ENCODE results near the gene ABCC4. TPM values are rescaled to one million over a fixed set of nuclear protein-coding genes. Genes with fewer than 3 reads are reported as not detected.
"Not testable (repeated sequence)": the region's sequence is repeated elsewhere in the genome, so short reads cannot be mapped to it uniquely, and the experiment has no call there.

The ABCC4 gene
- total RNA-seq, 4 donors from 2014 or later, result 5.7 to 23.3 (median 6.9) TPM

- no peak for ATAC-seq (ENCODE audit: low FRiP score)
- no peak for DNase-seq (ENCODE audit: low spot score)
- TF ChIP-seq, protein P1, sequence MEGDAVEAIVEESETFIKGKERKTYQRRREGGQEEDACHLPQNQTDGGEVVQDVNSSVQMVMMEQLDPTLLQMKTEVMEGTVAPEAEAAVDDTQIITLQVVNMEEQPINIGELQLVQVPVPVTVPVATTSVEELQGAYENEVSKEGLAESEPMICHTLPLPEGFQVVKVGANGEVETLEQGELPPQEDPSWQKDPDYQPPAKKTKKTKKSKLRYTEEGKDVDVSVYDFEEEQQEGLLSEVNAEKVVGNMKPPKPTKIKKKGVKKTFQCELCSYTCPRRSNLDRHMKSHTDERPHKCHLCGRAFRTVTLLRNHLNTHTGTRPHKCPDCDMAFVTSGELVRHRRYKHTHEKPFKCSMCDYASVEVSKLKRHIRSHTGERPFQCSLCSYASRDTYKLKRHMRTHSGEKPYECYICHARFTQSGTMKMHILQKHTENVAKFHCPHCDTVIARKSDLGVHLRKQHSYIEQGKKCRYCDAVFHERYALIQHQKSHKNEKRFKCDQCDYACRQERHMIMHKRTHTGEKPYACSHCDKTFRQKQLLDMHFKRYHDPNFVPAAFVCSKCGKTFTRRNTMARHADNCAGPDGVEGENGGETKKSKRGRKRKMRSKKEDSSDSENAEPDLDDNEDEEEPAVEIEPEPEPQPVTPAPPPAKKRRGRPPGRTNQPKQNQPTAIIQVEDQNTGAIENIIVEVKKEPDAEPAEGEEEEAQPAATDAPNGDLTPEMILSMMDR (IDR thresholded peaks at IDR 0.05), result no peak
Measured at GRCh38 chr13:95209109-95209508, 92.1 kb downstream of the ABCC4 start.

- TF ChIP-seq, protein P1 (IDR thresholded peaks at IDR 0.05), result no peak
- DNase-seq (ENCODE audit: low spot score) (no peak), ATAC-seq (ENCODE audit: low FRiP score) (no peak)
Measured at GRCh38 chr13:95207769-95208366, 93.4 kb downstream of the ABCC4 start.

GRCh38 chr13:95206116-95206515 is 95.1 kb downstream of the ABCC4 start:
- DNase-seq (ENCODE audit: low spot score) (no peak), ATAC-seq (ENCODE audit: low FRiP score) (no peak)
- TF ChIP-seq, protein P1 (IDR thresholded peaks at IDR 0.05), result no peak

GRCh38 chr13:95204231-95204765 is 97.0 kb downstream of the ABCC4 start:
- DNase-seq (ENCODE audit: low spot score), result no peak
- TF ChIP-seq, protein P1 (IDR thresholded peaks at IDR 0.05), result no peak
- ATAC-seq (ENCODE audit: low FRiP score), result no peak

DNA sequence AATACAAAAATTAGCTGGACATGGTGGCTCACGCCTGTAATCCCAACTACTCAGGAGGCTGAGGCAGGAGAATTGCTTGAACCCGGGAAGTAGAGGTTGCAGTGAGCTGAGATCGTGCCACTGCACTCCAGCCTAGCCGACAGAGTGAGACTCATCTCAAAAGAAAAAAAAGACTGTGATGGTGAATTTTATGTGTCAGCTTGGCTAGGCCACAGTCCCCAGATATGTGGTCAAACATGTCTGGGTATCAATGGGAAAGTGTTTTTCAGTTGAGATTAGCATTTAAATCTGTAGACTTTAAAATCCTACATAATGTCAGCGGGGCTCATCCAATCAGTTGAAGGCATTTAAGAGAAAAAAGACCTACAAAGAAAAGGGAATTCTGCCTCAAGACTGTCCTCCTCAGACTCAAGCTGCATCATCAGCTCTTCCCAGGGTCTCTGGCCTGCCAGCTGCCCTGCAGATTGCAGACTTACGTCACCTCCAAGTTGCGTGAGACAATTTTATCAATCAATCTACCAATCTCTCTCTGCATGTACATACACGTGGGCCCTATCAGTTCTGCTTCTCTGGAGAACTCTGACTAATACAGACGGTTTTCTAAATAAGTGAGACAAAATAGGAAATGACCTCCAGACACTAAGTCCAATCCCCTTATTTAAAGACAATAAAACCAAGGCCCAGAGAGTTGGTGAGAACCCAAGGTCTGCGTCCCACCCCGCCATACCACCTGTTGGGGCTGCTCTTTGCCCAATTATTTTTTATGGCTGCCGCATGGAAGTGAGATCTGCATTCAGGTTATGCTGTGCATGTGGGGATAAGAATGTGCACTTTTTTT is 99.2 kb downstream of the ABCC4 start:
- TF ChIP-seq, protein P1 (IDR thresholded peaks at IDR 0.05), result no peak
- ATAC-seq (ENCODE audit: low FRiP score) (no peak), DNase-seq (ENCODE audit: low spot score) (no peak)

DNA sequence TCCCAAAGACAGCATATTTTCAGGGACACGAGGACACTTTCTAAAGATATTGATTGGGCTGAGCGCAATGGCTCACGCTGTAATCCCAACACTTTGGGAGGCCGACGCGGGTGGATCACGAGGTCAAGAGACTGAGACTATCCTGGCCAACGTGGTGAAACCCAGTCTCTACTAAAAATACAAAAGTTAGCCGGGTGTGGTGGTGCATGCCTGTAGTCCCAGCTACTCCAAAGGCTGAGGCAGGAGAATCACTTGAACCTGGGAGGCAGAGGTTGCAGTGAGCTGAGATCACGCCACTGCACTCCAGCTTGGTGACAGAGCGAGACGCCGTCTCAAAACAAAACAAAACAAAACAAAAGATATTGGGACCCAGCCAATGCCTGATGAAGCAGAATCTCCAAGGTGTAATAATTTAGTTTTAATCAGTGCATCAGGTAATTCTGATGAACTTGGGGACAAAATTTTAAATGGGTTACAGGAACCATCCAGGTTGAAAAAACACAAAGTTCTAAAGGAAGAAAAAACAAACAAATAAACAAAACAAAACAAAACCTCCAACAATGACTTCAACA is 100.8 kb downstream of the ABCC4 start:
- not testable (repeated sequence) for DNase-seq (ENCODE audit: low spot score)

DNA sequence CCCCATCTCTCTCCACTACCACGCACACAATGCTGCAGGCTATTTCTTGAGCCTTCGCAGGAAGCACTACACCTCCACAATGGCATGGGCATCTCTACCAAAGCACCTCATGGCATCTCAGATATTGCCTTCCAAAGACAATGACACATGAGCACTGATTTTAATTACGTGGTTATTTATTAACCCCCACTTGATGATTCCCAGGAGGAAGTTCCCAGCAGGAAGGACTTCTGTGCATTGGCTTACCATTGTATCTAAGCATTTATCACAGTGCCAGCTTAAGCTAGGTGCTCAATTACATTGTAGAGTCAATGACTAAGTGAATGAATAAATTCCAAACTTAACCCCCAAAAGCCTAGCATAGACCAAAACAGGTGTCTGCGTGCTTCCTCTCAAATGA is 101.4 kb downstream of the ABCC4 start:
- TF ChIP-seq, protein P1 (IDR thresholded peaks at IDR 0.05), result no peak

More for the DNA sequence above, 100.8 kb downstream of the ABCC4 start:
- ATAC-seq (ENCODE audit: low FRiP score), result not testable (repeated sequence)

DNA sequence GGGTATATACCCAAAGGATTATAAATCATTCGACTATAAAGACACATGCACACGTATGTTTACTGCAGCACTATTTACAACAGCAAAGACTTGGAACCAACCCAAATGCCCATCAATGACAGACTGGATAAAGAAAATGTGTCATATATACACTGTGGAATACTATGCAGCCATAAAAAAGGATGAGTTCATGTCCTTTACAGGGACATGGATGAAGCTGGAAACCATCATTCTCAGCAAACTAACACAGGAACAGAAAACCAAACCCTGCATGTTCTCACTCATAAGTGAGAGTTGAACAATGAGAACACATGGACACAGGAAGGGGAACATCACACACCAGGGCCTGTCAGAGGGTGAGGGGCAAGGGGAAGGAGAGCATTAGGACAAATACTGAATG is 102.6 kb downstream of the ABCC4 start:
- not testable (repeated sequence) for DNase-seq (ENCODE audit: low spot score); ATAC-seq (ENCODE audit: low FRiP score)

More for the DNA sequence above, 101.4 kb downstream of the ABCC4 start:
- no peak for DNase-seq (ENCODE audit: low spot score)
- no peak for ATAC-seq (ENCODE audit: low FRiP score)
